K562 (cell line): ENCODE results near the gene LBHD2. TPM values are rescaled to one million over a fixed set of nuclear protein-coding genes. Genes with fewer than 3 reads are reported as not detected.

Experiments
- ATAC-seq: fragments of 200-7000 bp; cut with Tn5 transposase; 3 replicates; pipeline ENCODE4 v1.9.1; 2020; ENCODE audit warnings: moderate library complexity
- Bru-seq: library from RNA; stranded (reverse); fragments of 400-500 nt; gene quantifications from one replicate; lab custom pipeline; 2021; lab: Mats Ljungman, UMichigan
- BruChase-seq, 2 experiments: library from RNA; stranded (reverse); fragments of 400-500 nt; gene quantifications; one replicate each; lab custom pipeline; 2021; lab: Mats Ljungman, UMichigan
- BruUV-seq: library from RNA; stranded (reverse); fragments of 400-500 nt; replicated peaks from 2 replicates; lab custom pipeline; 2021; lab: Mats Ljungman, UMichigan
- CTCF ChIA-PET: fragments of 300-600 bp; formaldehyde crosslinking; extraction: SDS; loops from one replicate; lab custom pipeline; 2021; ENCODE audit warnings: low intra/inter-chr PET ratio; lab: Yijun Ruan, JAX
- POLR2A ChIA-PET: fragments of 300-600, 350-650 bp; sonication (Branson Sonifier 250); formaldehyde crosslinking; extraction: SDS; loops from one replicate; lab custom pipeline; 2021; ENCODE audit warnings: antibody characterized with exemption, inconsistent platforms; lab: Yijun Ruan, JAX
- DNase-seq, 4 experiments: peaks; one replicate each; pipeline versions ENCODE4 v3.0.0 to v3.0.0-alpha.2; 2011 to 2018; ENCODE audit warnings: low spot score in 3 of 4, mixed read lengths in 3 of 4; ENCODE audit errors: extremely low read depth in 1 of 4
- FAIRE-seq: peaks from 2 replicates; lab custom pipeline; 2011; peaks lifted over from hg19 to GRCh38; lab: Jason Lieb, UNC
- H2AFZ ChIP-seq: 2 replicates; pipeline ENCODE4 v1.6.0; 2011; ENCODE audit warnings: low read depth, low read length, control low read depth, inconsistent platforms
- H3K27ac ChIP-seq: fragments of 200-600 bp; 3 replicates; pipeline ENCODE4 v1.8.0; 2011; ENCODE audit warnings: low read depth, mild to moderate bottlenecking, control low read depth, inconsistent platforms, low read length, moderate library complexity, mixed read lengths; ENCODE audit errors: extremely low read depth
- H3K27me3 ChIP-seq, 2 experiments: fragments of 300-600 bp in 1 of 2; 2 replicates in 1 of 2; 3 replicates in 1 of 2; pipeline versions ENCODE4 v1.6.0 to v1.8.0; 2011; ENCODE audit warnings: inconsistent platforms in 2 of 2, low read length in 2 of 2, mild to moderate bottlenecking in 1 of 2, mixed read lengths in 1 of 2, moderate library complexity in 1 of 2; ENCODE audit not compliant: control insufficient read depth in 2 of 2, insufficient read depth in 2 of 2
- H3K36me3 ChIP-seq: fragments of 300-600 bp; 3 replicates; pipeline ENCODE4 v1.8.0; 2011; ENCODE audit warnings: mild to moderate bottlenecking, low read length, inconsistent platforms; ENCODE audit not compliant: control insufficient read depth, insufficient read depth
- H3K4me1 ChIP-seq, 2 experiments: fragments of 200-600 bp in 1 of 2; replicated peaks in 1 of 2; 2 replicates in 1 of 2; 3 replicates in 1 of 2; pipeline versions ENCODE4 v1.5.1 to v1.8.0; 2011; ENCODE audit warnings: inconsistent platforms in 2 of 2, low read length in 2 of 2, mild to moderate bottlenecking in 1 of 2, mixed read lengths in 1 of 2, moderate library complexity in 1 of 2; ENCODE audit not compliant: control insufficient read depth in 2 of 2, insufficient read depth in 2 of 2
- H3K4me2 ChIP-seq: 2 replicates; pipeline ENCODE4 v1.6.1; 2011; ENCODE audit warnings: low read length, control low read depth, inconsistent platforms, mixed read lengths; ENCODE audit not compliant: insufficient read depth
- H3K4me3 ChIP-seq: fragments of 200-600 bp; sonication (generic), shearing (Covaris generic); 2 replicates; pipeline ENCODE4 v1.5.1; 2016; ENCODE audit warnings: control low read depth, inconsistent platforms
- H3K79me2 ChIP-seq: fragments of 200-600 bp; 3 replicates; pipeline ENCODE4 v1.8.0; 2011; ENCODE audit warnings: low read length, inconsistent platforms; ENCODE audit not compliant: control insufficient read depth, insufficient read depth
- H3K9ac ChIP-seq, 2 experiments: 2 replicates each; pipeline versions ENCODE4 v1.6.0 to v1.6.1; 2011; ENCODE audit warnings: low read depth in 2 of 2, low read length in 2 of 2, control low read depth in 1 of 2, inconsistent platforms in 1 of 2, mild to moderate bottlenecking in 1 of 2, mixed read lengths in 1 of 2; ENCODE audit not compliant: insufficient read depth in 1 of 2
- H3K9me1 ChIP-seq: one replicate; pipeline ENCODE4 v1.6.0; 2011; ENCODE audit warnings: inconsistent platforms, mild to moderate bottlenecking, low read length, moderate library complexity; ENCODE audit not compliant: control insufficient read depth, insufficient read depth
- H3K9me3 ChIP-seq: replicated peaks from 2 replicates; pipeline ENCODE4 v1.5.1; 2011; ENCODE audit warnings: low read depth, low read length, inconsistent platforms; ENCODE audit not compliant: control insufficient read depth, insufficient read depth
- H4K20me1 ChIP-seq: replicated peaks from 2 replicates; pipeline ENCODE4 v1.6.1; 2011; ENCODE audit warnings: low read length, inconsistent platforms, mixed read lengths; ENCODE audit not compliant: control insufficient read depth, insufficient read depth
- FOXA1 ChIP-seq: fragments of 450-650 bp; IDR thresholded peaks from 2 replicates; pipeline ENCODE4 v1.6.1; 2016; ENCODE audit warnings: mild to moderate bottlenecking, borderline replicate concordance
- HNRNPK ChIP-seq: fragments of 200-400 bp; formaldehyde crosslinking; IDR thresholded peaks from one replicate; pipeline ENCODE4 v1.6.1; 2018; ENCODE audit warnings: mild to moderate bottlenecking, low read depth, low read length; ENCODE audit not compliant: poor library complexity, severe bottlenecking
- WGBS: fragments of 100-300 bp; shearing (Covaris generic); methylation state at CpG from one replicate; pipeline ENCODE4 v1.1.6; 2016; ENCODE audit warnings: low coverage, mixed read lengths; ENCODE audit not compliant: insufficient coverage; ENCODE audit errors: missing lambda C conversion rate; 5-methylcytosine and 5-hydroxymethylcytosine counted together
- in situ Hi-C: fragments of 300-500 bp; cut with MboI; formaldehyde crosslinking; loops from 4 replicates; pipeline ENCODE4 v1.15.0; 2018; ENCODE audit warnings: inconsistent platforms, mixed read lengths
- intact Hi-C: fragments of 100-400 bp; cut with micrococcal nuclease; formaldehyde crosslinking; loops from 2 replicates; pipeline ENCODE4 v1.14.2; 2022
- long read RNA-seq, 3 experiments: library from polyadenylated mRNA in 2 of 3; library from RNA in 1 of 3; unstranded in 2 of 3; stranded (forward) in 1 of 3; transcript quantifications; one replicate each; pipeline ENCODE4 v2.0.0, GENCODE V29; 2019 to 2022
- polyA minus RNA-seq, 3 experiments: library from RNA; depleted of rRNA, polyadenylated mRNA; stranded (reverse); fragments of >200 nt; gene quantifications; 2 replicates each; pipeline ENCODE4 v1.2.3, GENCODE V29; 2011
- polyA plus RNA-seq, 8 experiments: library from polyadenylated mRNA; depleted of rRNA in 4 of 8; stranded (reverse) in 5 of 8; unstranded in 3 of 8; fragments of >200 nt; fragmentation: Nextera tagmentation in 2 of 8; fragmentation: Illumina TruSeq in 1 of 8; extraction: Ambion mirVana in 2 of 8; extraction: Trizol in 1 of 8; gene quantifications; 2 replicates each; pipeline versions ENCODE4 v1.2.1 to v1.2.3, GENCODE V29; 2011 to 2014; ENCODE audit warnings: inconsistent platforms in 1 of 8, missing spikeins in 1 of 8
- total RNA-seq, 7 experiments: library from RNA; depleted of rRNA in 6 of 7; stranded (reverse); fragments of >200 nt in 6 of 7; fragmentation: Illumina TruSeq in 2 of 7; extraction: Trizol in 2 of 7; gene quantifications; 2 replicates each; pipeline versions ENCODE4 v1.2.1 to v1.2.3, GENCODE V29; 2011 to 2021; ENCODE audit warnings: low replicate concordance in 1 of 7

LBHD2 gene
- not detected in 2 replicates for total RNA-seq (2011; cell fraction: chromatin; rRNA removed; ENCODE audit: low replicate concordance)
- total RNA-seq (2011; cell fraction: nucleolus; rRNA removed), result not detected in 2 replicates
- not detected in 2 replicates for total RNA-seq (2011; cell fraction: nucleoplasm; rRNA removed)
- total RNA-seq (2014; rRNA removed), result not detected in 2 replicates
- not detected in 2 replicates for total RNA-seq (2014; rRNA removed; fragmentation: Illumina TruSeq; extraction: Trizol)
- total RNA-seq (2015; rRNA removed; fragmentation: Illumina TruSeq; extraction: Trizol), result not detected in 2 replicates
- not detected in 2 replicates for total RNA-seq (2021)
- polyA plus RNA-seq (2011; rRNA removed), result not detected in 2 replicates
- polyA plus RNA-seq (2011; cell fraction: cytosol; rRNA removed), result 0.30 TPM in 1 of 2 replicates, not detected in the other
- polyA plus RNA-seq (2011; cell fraction: nucleus; rRNA removed), result not detected in 2 replicates
- polyA plus RNA-seq (2012), result not detected in 2 replicates
- not detected in 2 replicates for polyA plus RNA-seq (2014; fragmentation: Illumina TruSeq; extraction: Trizol)
- not detected for polyA plus RNA-seq (2014; fragmentation: Nextera tagmentation; extraction: Ambion mirVana)
- polyA plus RNA-seq (2014; rRNA removed), result not detected in 2 replicates
- not detected in 2 replicates for polyA minus RNA-seq (2011; rRNA and poly(A)+ RNA removed)
- not detected in 2 replicates for polyA minus RNA-seq (2011; cell fraction: cytosol; rRNA and poly(A)+ RNA removed)
- polyA minus RNA-seq (2011; cell fraction: nucleus; rRNA and poly(A)+ RNA removed), result not detected in 2 replicates
- Bru-seq, nascent RNA, result not detected
- not detected for BruChase-seq, experiment 1, labeled RNA remaining after a 2-hour chase
- BruChase-seq, experiment 2, labeled RNA remaining after a 6-hour chase, result not detected
- long read RNA-seq, experiment 1, result 0 reads
- long read RNA-seq, experiment 2, result 0 reads
- long read RNA-seq, experiment 3, result 0 reads

DNA sequence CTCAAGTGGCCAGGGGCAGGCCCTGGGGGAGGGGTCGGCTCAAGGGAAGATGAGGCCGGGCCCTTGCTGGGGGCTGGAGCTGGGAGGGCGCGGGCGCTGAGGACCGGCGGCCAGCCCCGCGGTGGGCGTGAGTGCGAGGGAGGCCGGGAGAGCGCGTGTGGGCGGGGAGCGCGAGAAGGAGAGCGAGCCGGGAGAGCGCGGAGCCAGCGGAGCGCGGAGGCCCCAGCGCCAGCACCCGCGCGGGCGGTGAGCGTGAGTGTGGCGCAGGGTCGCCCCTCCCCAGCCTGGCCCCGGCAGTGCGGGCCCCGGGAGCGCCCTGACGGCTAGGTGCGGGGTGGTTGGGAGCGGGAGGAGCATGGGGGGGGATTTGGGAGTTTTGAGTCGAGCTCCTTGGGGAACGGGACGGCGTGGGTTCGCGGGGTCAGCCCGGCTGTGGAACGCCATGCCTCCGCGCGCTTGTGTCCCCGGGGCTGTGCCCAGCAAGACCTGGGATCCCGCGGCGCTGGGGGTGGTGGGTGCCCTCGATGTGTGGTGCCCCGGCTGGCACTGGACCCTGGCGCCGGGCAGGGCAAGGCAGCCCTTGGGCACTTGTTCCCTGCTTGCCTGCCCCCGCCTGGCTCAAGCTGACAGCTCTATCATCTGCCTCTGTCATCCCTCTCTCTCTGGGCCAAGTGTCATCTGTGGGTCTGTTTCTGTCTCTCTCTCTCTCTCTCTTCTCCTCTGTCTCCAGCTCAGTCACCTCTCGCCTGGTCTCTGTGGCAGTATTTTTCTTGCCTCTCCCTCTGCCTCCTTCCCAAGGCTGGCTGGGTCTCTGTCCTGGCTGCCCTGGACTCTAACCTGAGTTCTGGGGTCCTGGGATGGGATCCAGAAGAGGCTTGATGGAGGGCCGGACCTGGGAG is at the start of gene LBHD2:
Gene LBHD2 (plus strand): TSS at position 190 of the 899 bp plus-strand sequence. CDS start 1,803 bp downstream, outside the sequence.
- DNase-seq (peak in 2 of 4 experiments; percentile 43 to 45), ATAC-seq (peak; percentile 49), FAIRE-seq (no peak)
- no TSS peak for BruUV-seq
- ChIA-PET POLR2A (no interaction called here), CTCF (no interaction called here)
- Histone ChIP-seq H3K4me1 (peaks cover 0 to 39% of the 10 kb centered on the region in 2 experiments; a peak in 2 of 5 replicates), H3K9ac (no peak within 1 kb of the TSS), H3K9me3 (no peaks in the 10 kb centered on the region), H3K36me3 (no peaks in the 10 kb centered on the region), H2AFZ (no peak within 1 kb of the TSS), H3K27ac (no peak within 1 kb of the TSS), H3K79me2 (no peaks in the 10 kb centered on the region), H4K20me1 (no peaks in the 10 kb centered on the region), H3K4me3 (no peak within 1 kb of the TSS), H3K4me2 (no peak within 1 kb of the TSS), H3K9me1 (no peaks in the 10 kb centered on the region), H3K27me3 (peaks cover 0 to 8% of the 10 kb centered on the region in 2 experiments; a peak in 2 of 5 replicates)
- intact Hi-C loops (no loop called here), in situ Hi-C loops (loop anchor here (10.0 kb wide), 1 partner anchor 451 kb away; no protein-coding TSS in a partner anchor)
- WGBS, result 22% methylated on average over 27 of the region's 61 CpGs
- TF ChIP-seq HNRNPK (peak; percentile 24), FOXA1 (no peak)
